ENCODE results near the gene R3HDM2.
"Not testable (repeated sequence)": the region's sequence is repeated elsewhere in the genome, so short reads cannot be mapped to it uniquely, and the experiment has no call there.

R3HDM2 gene

GRCh38 chr12:57426948-57427347 is 3.9 kb downstream of the R3HDM2 start:
- not testable (repeated sequence) for DNase-seq (ENCODE audit: low read depth, low spot score)

- DNase-seq (ENCODE audit: low read depth, low spot score), result no peak
Observed at GRCh38 chr12:57420482-57420881, 10.4 kb downstream of the R3HDM2 start.

GRCh38 chr12:57419495-57419894 is 11.3 kb downstream of the R3HDM2 start:
- DNase-seq (ENCODE audit: low read depth, low spot score), result no peak

- no peak for DNase-seq (ENCODE audit: low read depth, low spot score)
Observed at GRCh38 chr12:57418255-57418654, 12.6 kb downstream of the R3HDM2 start.

- DNase-seq (ENCODE audit: low read depth, low spot score), result no peak
Observed at GRCh38 chr12:57416039-57416996, 14.5 kb downstream of the R3HDM2 start.

GRCh38 chr12:57415088-57415487 is 15.8 kb downstream of the R3HDM2 start:
- no peak for DNase-seq (ENCODE audit: low read depth, low spot score)

- not testable (repeated sequence) for DNase-seq (ENCODE audit: low read depth, low spot score)
Observed at GRCh38 chr12:57414160-57414559, 16.7 kb downstream of the R3HDM2 start.

GRCh38 chr12:57410534-57410933 is 20.3 kb downstream of the R3HDM2 start:
- DNase-seq (ENCODE audit: low read depth, low spot score), result no peak

GRCh38 chr12:57404966-57405640 is 25.7 kb downstream of the R3HDM2 start:
- DNase-seq (ENCODE audit: low read depth, low spot score), result no peak

GRCh38 chr12:57402156-57402555 is 28.7 kb downstream of the R3HDM2 start:
- not testable (repeated sequence) for DNase-seq (ENCODE audit: low read depth, low spot score)

GRCh38 chr12:57401165-57401564 is 29.7 kb downstream of the R3HDM2 start:
- no peak for DNase-seq (ENCODE audit: low read depth, low spot score)

GRCh38 chr12:57399718-57400463 is 31.0 kb downstream of the R3HDM2 start:
- DNase-seq (ENCODE audit: low read depth, low spot score), result not testable (repeated sequence)

GRCh38 chr12:57397441-57397840 is 33.4 kb downstream of the R3HDM2 start:
- no peak for DNase-seq (ENCODE audit: low read depth, low spot score)

- no peak for DNase-seq (ENCODE audit: low read depth, low spot score)
Observed at GRCh38 chr12:57395121-57395520, 35.7 kb downstream of the R3HDM2 start.

- no peak for DNase-seq (ENCODE audit: low read depth, low spot score)
Observed at GRCh38 chr12:57390174-57390573, 40.7 kb downstream of the R3HDM2 start.

- no peak for DNase-seq (ENCODE audit: low read depth, low spot score)
Observed at GRCh38 chr12:57389033-57389432, 41.8 kb downstream of the R3HDM2 start.

GRCh38 chr12:57388425-57388824 is 42.4 kb downstream of the R3HDM2 start:
- no peak for DNase-seq (ENCODE audit: low read depth, low spot score)

- peak; percentile 4 for DNase-seq (ENCODE audit: low read depth, low spot score)
Observed at GRCh38 chr12:57386187-57386720, 44.6 kb downstream of the R3HDM2 start.

GRCh38 chr12:57385586-57385985 is 45.3 kb downstream of the R3HDM2 start:
- no peak for DNase-seq (ENCODE audit: low read depth, low spot score)

GRCh38 chr12:57384478-57384877 is 46.4 kb downstream of the R3HDM2 start:
- no peak for DNase-seq (ENCODE audit: low read depth, low spot score)

GRCh38 chr12:57381693-57382220 is 49.1 kb downstream of the R3HDM2 start:
- DNase-seq (ENCODE audit: low read depth, low spot score), result no peak

All from ELF-1 (cell line).